ENCODE data around the gene MTCL1.

Gene MTCL1

GRCh38 chr18:8869696-8870095 is 164.3 kb downstream of the MTCL1 start:
- H3K27ac ChIP-seq, result no peak overlapping the region
- TF ChIP-seq CTCF (conservative IDR thresholded peaks at IDR 0.05) (no peak), ZFX (IDR thresholded peaks at IDR 0.05) (no peak)

- H3K27ac ChIP-seq, result no peak overlapping the region
- TF ChIP-seq ZFX (IDR thresholded peaks at IDR 0.05) (no peak), CTCF (conservative IDR thresholded peaks at IDR 0.05) (no peak)
Observed at GRCh38 chr18:8870528-8870927, 165.2 kb downstream of the MTCL1 start.

- H3K27ac ChIP-seq, result no peak overlapping the region
- no peak for TF ChIP-seq CTCF (conservative IDR thresholded peaks at IDR 0.05)
- TF ChIP-seq ZFX (IDR thresholded peaks at IDR 0.05), result no peak
Observed at GRCh38 chr18:8871489-8871888, 166.1 kb downstream of the MTCL1 start.

GRCh38 chr18:8874872-8875271 is 169.5 kb downstream of the MTCL1 start:
- TF ChIP-seq CTCF (conservative IDR thresholded peaks at IDR 0.05), result no peak
- TF ChIP-seq ZFX (IDR thresholded peaks at IDR 0.05), result no peak
- H3K27ac ChIP-seq, result no peak overlapping the region

- TF ChIP-seq ZFX (IDR thresholded peaks at IDR 0.05) (no peak), CTCF (conservative IDR thresholded peaks at IDR 0.05) (no peak)
- H3K27ac ChIP-seq, result no peak overlapping the region
Observed at GRCh38 chr18:8876887-8877286, 171.5 kb downstream of the MTCL1 start.

GRCh38 chr18:8881103-8881502 is 175.7 kb downstream of the MTCL1 start:
- no peak overlapping the region for H3K27ac ChIP-seq
- TF ChIP-seq ZFX (IDR thresholded peaks at IDR 0.05), result no peak
- no peak for TF ChIP-seq CTCF (conservative IDR thresholded peaks at IDR 0.05)
